K562 (cell line): ENCODE results near the gene SKAP1. TPM values are rescaled to one million over a fixed set of nuclear protein-coding genes. Genes with fewer than 3 reads are reported as not detected.

Experiments used
- ATAC-seq: fragments of 200-7000 bp; cut with Tn5 transposase; 3 replicates; pipeline ENCODE4 v1.9.1; 2020; ENCODE audit warnings: moderate library complexity
- BruUV-seq: library from RNA; stranded (reverse); fragments of 400-500 nt; replicated peaks from 2 replicates; lab custom pipeline; 2021; lab: Mats Ljungman, UMichigan
- CTCF ChIA-PET: fragments of 300-600 bp; formaldehyde crosslinking; extraction: SDS; loops from one replicate; lab custom pipeline; 2021; ENCODE audit warnings: low intra/inter-chr PET ratio; lab: Yijun Ruan, JAX
- POLR2A ChIA-PET: fragments of 300-600, 350-650 bp; sonication (Branson Sonifier 250); formaldehyde crosslinking; extraction: SDS; loops from one replicate; lab custom pipeline; 2021; ENCODE audit warnings: antibody characterized with exemption, inconsistent platforms; lab: Yijun Ruan, JAX
- DNase-seq, 4 experiments: peaks; one replicate each; pipeline versions ENCODE4 v3.0.0 to v3.0.0-alpha.2; 2011 to 2018; ENCODE audit warnings: low spot score in 3 of 4, mixed read lengths in 3 of 4; ENCODE audit errors: extremely low read depth in 1 of 4
- FAIRE-seq: peaks from 2 replicates; lab custom pipeline; 2011; peaks lifted over from hg19 to GRCh38; lab: Jason Lieb, UNC
- H2AFZ ChIP-seq: 2 replicates; pipeline ENCODE4 v1.6.0; 2011; ENCODE audit warnings: low read depth, low read length, control low read depth, inconsistent platforms
- H3K27ac ChIP-seq: fragments of 200-600 bp; 3 replicates; pipeline ENCODE4 v1.8.0; 2011; ENCODE audit warnings: low read depth, mild to moderate bottlenecking, control low read depth, inconsistent platforms, low read length, moderate library complexity, mixed read lengths; ENCODE audit errors: extremely low read depth
- H3K27me3 ChIP-seq, 2 experiments: fragments of 300-600 bp in 1 of 2; 2 replicates in 1 of 2; 3 replicates in 1 of 2; pipeline versions ENCODE4 v1.6.0 to v1.8.0; 2011; ENCODE audit warnings: inconsistent platforms in 2 of 2, low read length in 2 of 2, mild to moderate bottlenecking in 1 of 2, mixed read lengths in 1 of 2, moderate library complexity in 1 of 2; ENCODE audit not compliant: control insufficient read depth in 2 of 2, insufficient read depth in 2 of 2
- H3K36me3 ChIP-seq: fragments of 300-600 bp; 3 replicates; pipeline ENCODE4 v1.8.0; 2011; ENCODE audit warnings: mild to moderate bottlenecking, low read length, inconsistent platforms; ENCODE audit not compliant: control insufficient read depth, insufficient read depth
- H3K4me1 ChIP-seq, 2 experiments: fragments of 200-600 bp in 1 of 2; replicated peaks in 1 of 2; 2 replicates in 1 of 2; 3 replicates in 1 of 2; pipeline versions ENCODE4 v1.5.1 to v1.8.0; 2011; ENCODE audit warnings: inconsistent platforms in 2 of 2, low read length in 2 of 2, mild to moderate bottlenecking in 1 of 2, mixed read lengths in 1 of 2, moderate library complexity in 1 of 2; ENCODE audit not compliant: control insufficient read depth in 2 of 2, insufficient read depth in 2 of 2
- H3K4me2 ChIP-seq: 2 replicates; pipeline ENCODE4 v1.6.1; 2011; ENCODE audit warnings: low read length, control low read depth, inconsistent platforms, mixed read lengths; ENCODE audit not compliant: insufficient read depth
- H3K4me3 ChIP-seq: fragments of 200-600 bp; sonication (generic), shearing (Covaris generic); 2 replicates; pipeline ENCODE4 v1.5.1; 2016; ENCODE audit warnings: control low read depth, inconsistent platforms
- H3K79me2 ChIP-seq: fragments of 200-600 bp; 3 replicates; pipeline ENCODE4 v1.8.0; 2011; ENCODE audit warnings: low read length, inconsistent platforms; ENCODE audit not compliant: control insufficient read depth, insufficient read depth
- H3K9ac ChIP-seq, 2 experiments: 2 replicates each; pipeline versions ENCODE4 v1.6.0 to v1.6.1; 2011; ENCODE audit warnings: low read depth in 2 of 2, low read length in 2 of 2, control low read depth in 1 of 2, inconsistent platforms in 1 of 2, mild to moderate bottlenecking in 1 of 2, mixed read lengths in 1 of 2; ENCODE audit not compliant: insufficient read depth in 1 of 2
- H3K9me1 ChIP-seq: one replicate; pipeline ENCODE4 v1.6.0; 2011; ENCODE audit warnings: inconsistent platforms, mild to moderate bottlenecking, low read length, moderate library complexity; ENCODE audit not compliant: control insufficient read depth, insufficient read depth
- H3K9me3 ChIP-seq: replicated peaks from 2 replicates; pipeline ENCODE4 v1.5.1; 2011; ENCODE audit warnings: low read depth, low read length, inconsistent platforms; ENCODE audit not compliant: control insufficient read depth, insufficient read depth
- H4K20me1 ChIP-seq: replicated peaks from 2 replicates; pipeline ENCODE4 v1.6.1; 2011; ENCODE audit warnings: low read length, inconsistent platforms, mixed read lengths; ENCODE audit not compliant: control insufficient read depth, insufficient read depth
- ASH1L ChIP-seq: fragments of 450-650 bp; IDR thresholded peaks from 2 replicates; pipeline ENCODE4 v1.6.1; 2018; ENCODE audit warnings: borderline replicate concordance, mild to moderate bottlenecking, low read depth; ENCODE audit not compliant: partially characterized antibody
- C11orf30 ChIP-seq: fragments of 450-650 bp; IDR thresholded peaks from 2 replicates; pipeline ENCODE4 v1.6.1; 2016; ENCODE audit warnings: low read depth, mild to moderate bottlenecking
- MAFG ChIP-seq: fragments of 450-650 bp; conservative IDR thresholded peaks from 2 replicates; pipeline ENCODE4 v1.6.1; 2016; ENCODE audit warnings: missing genetic modification characterization, missing compliant biosample characterization
- ZNF316 ChIP-seq: fragments of 450-650 bp; IDR thresholded peaks from 2 replicates; pipeline ENCODE4 v1.6.1; 2016
- WGBS: fragments of 100-300 bp; shearing (Covaris generic); methylation state at CpG from one replicate; pipeline ENCODE4 v1.1.6; 2016; ENCODE audit warnings: low coverage, mixed read lengths; ENCODE audit not compliant: insufficient coverage; ENCODE audit errors: missing lambda C conversion rate; 5-methylcytosine and 5-hydroxymethylcytosine counted together
- in situ Hi-C: fragments of 300-500 bp; cut with MboI; formaldehyde crosslinking; loops from 4 replicates; pipeline ENCODE4 v1.15.0; 2018; ENCODE audit warnings: inconsistent platforms, mixed read lengths
- intact Hi-C: fragments of 100-400 bp; cut with micrococcal nuclease; formaldehyde crosslinking; loops from 2 replicates; pipeline ENCODE4 v1.14.2; 2022
- polyA plus RNA-seq, 8 experiments: library from polyadenylated mRNA; depleted of rRNA in 4 of 8; stranded (reverse) in 5 of 8; unstranded in 3 of 8; fragments of >200 nt; fragmentation: Nextera tagmentation in 2 of 8; fragmentation: Illumina TruSeq in 1 of 8; extraction: Ambion mirVana in 2 of 8; extraction: Trizol in 1 of 8; gene quantifications; 2 replicates each; pipeline versions ENCODE4 v1.2.1 to v1.2.3, GENCODE V29; 2011 to 2014; ENCODE audit warnings: inconsistent platforms in 1 of 8, missing spikeins in 1 of 8
- total RNA-seq, 7 experiments: library from RNA; depleted of rRNA in 6 of 7; stranded (reverse); fragments of >200 nt in 6 of 7; fragmentation: Illumina TruSeq in 2 of 7; extraction: Trizol in 2 of 7; gene quantifications; 2 replicates each; pipeline versions ENCODE4 v1.2.1 to v1.2.3, GENCODE V29; 2011 to 2021; ENCODE audit warnings: low replicate concordance in 1 of 7
- TF ChIP-seq, protein P1 (sequence below): sonication (generic); IDR thresholded peaks from 2 replicates; pipeline ENCODE4 v1.6.1; 2016
- TF ChIP-seq, protein P2 (sequence below): fragments of 450-650 bp; IDR thresholded peaks from 2 replicates; pipeline ENCODE4 v1.7.1; 2018; ENCODE audit warnings: mild to moderate bottlenecking, low read depth; ENCODE audit not compliant: partially characterized antibody

Gene SKAP1
- total and polyA plus RNA-seq, 9 of the 15 experiments (the other 6 are each of a cell fraction or from before 2014, with no cell fraction given): 0.06 to 0.80 (median 0.10) TPM; not detected in 4

DNA sequence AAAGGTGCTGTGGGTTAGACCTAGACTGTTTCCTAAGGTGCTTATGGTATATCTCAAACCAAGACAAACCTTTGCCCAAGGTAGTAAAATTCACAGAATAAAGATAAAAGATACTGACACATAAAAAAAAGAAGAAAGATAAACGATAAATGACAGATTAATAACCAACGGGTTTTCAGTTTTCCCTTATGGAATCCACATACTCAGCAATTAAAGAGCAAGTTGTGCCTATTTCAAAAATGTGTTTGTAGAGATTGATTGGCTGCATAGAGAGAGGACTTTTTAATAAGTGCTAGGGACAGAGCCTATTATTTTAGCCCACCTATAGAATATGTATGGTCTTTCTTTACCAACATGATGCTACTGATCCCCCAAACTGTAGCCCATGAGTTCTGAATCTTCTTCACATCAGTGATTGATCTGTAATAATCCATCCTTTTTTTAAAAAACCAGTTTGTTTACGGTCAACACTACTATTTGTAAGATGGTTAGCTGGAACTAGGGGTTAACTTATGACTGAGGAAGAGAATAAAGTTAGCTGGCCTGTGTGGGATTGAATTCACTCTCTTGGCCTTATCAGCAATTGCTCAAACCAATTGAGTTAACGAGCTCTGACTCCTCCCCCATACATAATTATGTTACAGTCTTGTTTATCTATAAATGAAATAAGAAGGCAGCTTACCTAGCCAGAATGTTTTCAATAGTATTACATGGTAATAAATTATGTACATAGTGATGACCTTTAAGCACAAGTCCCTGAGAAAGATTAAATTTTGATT is 268.7 kb downstream of the SKAP1 start:
- H3K9me3 ChIP-seq: no peaks in the 10 kb centered on the region
- H3K4me1 ChIP-seq: peaks cover 0 to 4% of the 10 kb centered on the region in 2 experiments; a peak in 2 of 5 replicates
- POLR2A ChIA-PET: interaction anchor here (1.2 kb wide), 1 partner anchor 431 kb away, joined by 5 read pairs; no protein-coding TSS in a partner anchor
- H3K4me2 ChIP-seq: no peak overlapping the region
- ATAC-seq: no peak
- TF ChIP-seq C11orf30 (peak; percentile 55), ZNF316 (peak; percentile 77), ASH1L (no peak), MAFG (tag) (peak; percentile 48; the same call in 1 of the 2 replicates)
- TF ChIP-seq, protein P1, sequence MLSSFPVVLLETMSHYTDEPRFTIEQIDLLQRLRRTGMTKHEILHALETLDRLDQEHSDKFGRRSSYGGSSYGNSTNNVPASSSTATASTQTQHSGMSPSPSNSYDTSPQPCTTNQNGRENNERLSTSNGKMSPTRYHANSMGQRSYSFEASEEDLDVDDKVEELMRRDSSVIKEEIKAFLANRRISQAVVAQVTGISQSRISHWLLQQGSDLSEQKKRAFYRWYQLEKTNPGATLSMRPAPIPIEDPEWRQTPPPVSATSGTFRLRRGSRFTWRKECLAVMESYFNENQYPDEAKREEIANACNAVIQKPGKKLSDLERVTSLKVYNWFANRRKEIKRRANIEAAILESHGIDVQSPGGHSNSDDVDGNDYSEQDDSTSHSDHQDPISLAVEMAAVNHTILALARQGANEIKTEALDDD: peak; percentile 62; the same call in 1 of the 2 replicates
- TF ChIP-seq, protein P2, sequence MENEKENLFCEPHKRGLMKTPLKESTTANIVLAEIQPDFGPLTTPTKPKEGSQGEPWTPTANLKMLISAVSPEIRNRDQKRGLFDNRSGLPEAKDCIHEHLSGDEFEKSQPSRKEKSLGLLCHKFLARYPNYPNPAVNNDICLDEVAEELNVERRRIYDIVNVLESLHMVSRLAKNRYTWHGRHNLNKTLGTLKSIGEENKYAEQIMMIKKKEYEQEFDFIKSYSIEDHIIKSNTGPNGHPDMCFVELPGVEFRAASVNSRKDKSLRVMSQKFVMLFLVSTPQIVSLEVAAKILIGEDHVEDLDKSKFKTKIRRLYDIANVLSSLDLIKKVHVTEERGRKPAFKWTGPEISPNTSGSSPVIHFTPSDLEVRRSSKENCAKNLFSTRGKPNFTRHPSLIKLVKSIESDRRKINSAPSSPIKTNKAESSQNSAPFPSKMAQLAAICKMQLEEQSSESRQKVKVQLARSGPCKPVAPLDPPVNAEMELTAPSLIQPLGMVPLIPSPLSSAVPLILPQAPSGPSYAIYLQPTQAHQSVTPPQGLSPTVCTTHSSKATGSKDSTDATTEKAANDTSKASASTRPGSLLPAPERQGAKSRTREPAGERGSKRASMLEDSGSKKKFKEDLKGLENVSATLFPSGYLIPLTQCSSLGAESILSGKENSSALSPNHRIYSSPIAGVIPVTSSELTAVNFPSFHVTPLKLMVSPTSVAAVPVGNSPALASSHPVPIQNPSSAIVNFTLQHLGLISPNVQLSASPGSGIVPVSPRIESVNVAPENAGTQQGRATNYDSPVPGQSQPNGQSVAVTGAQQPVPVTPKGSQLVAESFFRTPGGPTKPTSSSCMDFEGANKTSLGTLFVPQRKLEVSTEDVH: no peak
- TF ChIP-seq, all 486 proteins: peak for 4
- intact Hi-C loops (no loop called here), in situ Hi-C loops (no loop called here)
- H3K4me3 ChIP-seq: no peak overlapping the region
- FAIRE-seq: no peak
- no peak overlapping the region for H3K27ac ChIP-seq
- 24% methylated on average over 4 of the region's 4 CpGs for WGBS
- H3K79me2 ChIP-seq: no peaks in the 10 kb centered on the region
- H4K20me1 ChIP-seq: no peaks in the 10 kb centered on the region
- CTCF ChIA-PET: no interaction called here
- H2AFZ ChIP-seq: no peak overlapping the region
- DNase-seq: no peak
- BruUV-seq: no TSS peak
- no peaks in the 10 kb centered on the region for H3K9me1 ChIP-seq
- H3K9ac ChIP-seq: no peak overlapping the region
- no peaks in the 10 kb centered on the region; a peak in 1 of 5 replicates for H3K27me3 ChIP-seq
- H3K36me3 ChIP-seq: no peaks in the 10 kb centered on the region
